Fibroblast of mammary gland (primary cell): ENCODE data around the gene CHN2.
"Not testable (repeated sequence)": the region's sequence is repeated elsewhere in the genome, so short reads cannot be mapped to it uniquely, and the experiment has no call there.

ENCODE experiments used
- DNase-seq: peaks from one replicate; pipeline ENCODE4 v3.0.0-alpha.2; 2010; ENCODE audit warnings: low read depth
- H3K4me3 ChIP-seq: 2 replicates; pipeline ENCODE4 v1.5.1; 2011; ENCODE audit warnings: low read depth, mild to moderate bottlenecking, low read length, moderate library complexity; ENCODE audit not compliant: control insufficient read depth
- CTCF ChIP-seq: conservative IDR thresholded peaks from 2 replicates; pipeline ENCODE4 v1.5.1; 2011; ENCODE audit warnings: low read depth, low read length, inconsistent platforms; ENCODE audit not compliant: control insufficient read depth, insufficient read depth

The CHN2 gene

DNA sequence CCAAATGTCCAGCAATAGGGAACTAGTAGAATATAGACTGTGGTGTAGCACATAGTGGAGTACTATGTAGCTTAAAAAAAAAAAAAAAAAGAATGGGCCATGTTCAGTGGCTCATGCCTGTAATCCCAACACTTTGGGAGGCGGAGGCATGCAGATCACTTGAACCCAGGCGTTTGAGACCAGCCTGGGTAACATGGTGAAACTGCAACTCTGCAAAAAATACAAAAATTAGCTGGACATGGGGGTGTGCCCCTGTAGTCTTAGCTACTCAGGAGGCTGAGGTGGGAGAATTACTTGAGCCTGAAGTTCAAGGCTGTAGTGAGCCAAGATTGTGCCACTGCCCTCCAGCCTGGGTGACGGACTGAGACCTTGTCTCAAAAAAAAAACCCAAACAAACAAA lies 64.4 kb downstream of the CHN2 start:
- no peak for TF ChIP-seq CTCF
- no peak overlapping the region for H3K4me3 ChIP-seq
- no peak for DNase-seq

DNA sequence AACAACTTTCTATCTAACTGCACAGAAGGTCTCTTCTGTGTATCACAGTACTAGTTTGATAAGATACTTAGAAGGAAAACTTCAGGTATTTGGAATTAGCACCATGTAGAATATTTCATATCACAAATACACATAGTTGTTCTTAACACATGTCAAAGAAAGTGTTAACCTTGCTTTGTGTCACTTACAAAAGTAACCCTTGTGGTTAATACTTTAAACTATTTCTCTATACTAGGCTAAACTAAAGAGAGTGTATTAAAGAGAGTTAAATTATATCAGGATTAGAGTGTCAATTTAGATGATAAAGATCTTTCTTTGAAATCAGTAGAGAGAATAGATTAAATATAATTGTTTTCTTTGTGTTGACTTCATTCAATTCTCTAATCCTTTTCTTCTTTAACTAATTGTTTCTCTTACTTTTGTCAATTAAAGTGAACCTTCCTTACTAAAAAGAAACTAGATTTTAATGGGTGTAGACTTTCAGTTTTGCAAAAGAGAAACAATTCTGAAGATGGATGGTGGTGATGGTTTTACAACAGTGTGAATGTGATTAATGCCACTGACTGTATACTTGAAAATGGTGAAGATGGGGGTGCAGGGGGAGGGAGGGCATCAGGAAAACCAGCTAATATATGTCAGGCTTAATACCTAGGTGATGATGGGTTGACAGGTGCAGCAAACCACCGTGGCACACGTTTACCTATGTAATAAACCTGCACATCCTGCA lies 67.8 kb downstream of the CHN2 start:
- no peak for TF ChIP-seq CTCF
- H3K4me3 ChIP-seq, result no peak overlapping the region
- no peak for DNase-seq

- not testable (repeated sequence) for H3K4me3 ChIP-seq, DNase-seq
Observed at GRCh38 chr7:29263601-29264207, 69.1 kb downstream of the CHN2 start.

DNA sequence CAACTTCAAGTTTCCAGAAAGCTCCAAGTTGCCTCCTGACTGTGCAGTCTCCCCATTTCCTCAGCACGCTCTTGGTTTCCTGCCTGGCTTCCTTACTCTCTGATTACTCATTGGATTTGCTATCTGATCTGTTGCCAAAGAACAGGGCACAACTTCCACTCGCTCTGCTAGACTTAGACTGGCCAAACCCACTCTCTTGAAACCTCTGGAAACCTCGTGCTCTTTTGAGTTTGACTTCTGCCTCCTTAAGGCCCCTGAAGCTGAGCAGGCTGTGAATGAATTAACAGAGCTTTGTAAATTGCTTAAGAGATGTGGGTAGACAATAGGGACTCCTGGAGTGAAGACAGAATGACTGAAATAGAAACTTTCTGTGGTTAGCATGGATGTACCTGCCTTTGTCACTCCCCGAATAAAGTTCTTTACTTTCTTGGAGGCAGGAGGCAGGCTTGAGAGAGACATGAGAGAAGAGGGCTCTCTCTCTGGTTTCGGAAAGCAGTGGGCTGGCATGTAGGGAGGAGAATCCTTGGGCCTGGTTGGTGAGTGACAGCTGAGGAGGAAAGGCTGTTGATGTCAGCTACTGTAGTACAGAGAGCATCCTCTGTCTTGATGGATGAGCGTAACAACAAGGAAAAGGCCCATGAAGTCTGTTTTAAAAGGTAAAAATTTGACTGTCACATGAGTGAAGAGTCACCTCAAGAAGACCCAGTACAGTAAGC lies 70.8 kb downstream of the CHN2 start:
- DNase-seq, result peak; percentile 73
- H3K4me3 ChIP-seq, result no peak overlapping the region
- TF ChIP-seq CTCF, result no peak

DNA sequence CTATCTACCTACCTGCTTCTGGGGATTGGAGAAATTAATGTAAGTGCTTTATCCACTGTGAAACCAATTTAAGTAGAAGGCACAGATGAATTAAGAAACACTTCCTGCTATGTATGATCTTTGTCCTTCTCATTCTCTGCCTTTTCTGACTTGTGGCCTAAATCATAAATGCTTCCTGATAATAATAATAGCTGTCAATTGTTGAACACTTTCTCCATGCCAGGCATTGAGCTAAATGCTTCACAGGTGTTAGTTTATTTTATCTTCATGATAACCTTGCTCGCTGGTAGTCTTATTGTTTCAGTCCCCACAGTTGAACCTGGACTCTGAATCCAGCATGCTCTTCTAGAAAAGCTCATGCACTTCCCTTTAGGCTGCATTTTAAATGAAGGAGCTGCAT lies 75.4 kb downstream of the CHN2 start:
- H3K4me3 ChIP-seq, result no peak overlapping the region
- TF ChIP-seq CTCF, result no peak
- DNase-seq, result no peak

DNA sequence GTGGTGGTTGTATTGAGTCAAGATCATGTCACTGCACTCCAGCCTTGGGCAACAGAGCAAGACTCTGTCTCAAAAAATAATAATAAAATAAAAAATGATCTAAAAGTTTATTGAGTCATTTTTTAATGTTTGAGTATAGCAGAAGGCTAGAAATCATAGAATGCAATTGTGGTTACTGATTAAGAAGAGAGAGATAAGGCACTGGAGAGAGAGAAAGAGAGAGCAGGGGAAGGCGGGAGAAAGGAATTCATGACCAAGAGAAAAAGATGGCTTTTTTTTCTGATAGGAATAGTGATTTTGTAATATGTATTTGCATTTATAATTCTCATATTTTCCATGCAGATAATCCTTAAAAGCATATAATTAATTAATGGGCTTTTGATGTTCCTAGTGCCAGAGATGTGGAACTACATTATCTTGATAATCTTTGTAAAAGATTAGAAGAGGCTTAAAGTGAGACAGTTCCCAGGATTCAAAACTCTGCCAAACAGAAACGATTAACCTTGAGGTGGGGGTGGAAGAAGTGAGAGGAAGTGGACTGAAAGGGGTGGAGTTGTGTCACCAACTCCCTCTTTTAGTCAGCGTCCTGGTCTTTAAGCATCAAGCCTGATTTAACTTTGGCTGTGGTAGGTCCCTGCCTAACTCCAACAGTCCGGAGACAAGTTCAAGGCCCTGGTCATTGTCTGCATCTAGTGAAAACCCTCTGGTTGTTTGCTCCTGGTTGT lies 76.2 kb downstream of the CHN2 start:
- H3K4me3 ChIP-seq, result no peak overlapping the region
- no peak for TF ChIP-seq CTCF
- no peak for DNase-seq

DNA sequence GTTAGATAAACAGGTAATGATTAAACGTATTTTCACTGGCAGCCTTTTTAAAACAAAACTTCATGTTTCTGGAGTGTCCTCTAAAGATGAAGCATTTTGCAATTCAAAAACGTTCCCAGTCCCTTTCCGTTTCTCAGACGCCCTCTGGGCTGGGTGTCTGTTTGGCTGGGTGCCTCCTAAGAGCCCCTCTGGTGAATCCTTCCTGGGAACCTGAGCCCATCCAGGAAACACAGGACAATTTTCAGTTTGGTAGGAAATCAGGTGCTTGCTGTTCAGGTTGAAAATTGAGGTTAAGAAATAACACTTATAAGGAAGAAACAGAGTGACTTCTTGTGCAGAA lies 76.7 kb downstream of the CHN2 start:
- no peak overlapping the region for H3K4me3 ChIP-seq
- no peak for DNase-seq
- TF ChIP-seq CTCF, result no peak
